ENCODE measurements around the gene C10orf90. TPM values are rescaled to one million over a fixed set of nuclear protein-coding genes. Genes with fewer than 3 reads are reported as not detected.

The C10orf90 gene
- total and polyA plus RNA-seq, 8 donors = 0.32 to 0.64 (median 0.47) TPM; not detected in 5

DNA sequence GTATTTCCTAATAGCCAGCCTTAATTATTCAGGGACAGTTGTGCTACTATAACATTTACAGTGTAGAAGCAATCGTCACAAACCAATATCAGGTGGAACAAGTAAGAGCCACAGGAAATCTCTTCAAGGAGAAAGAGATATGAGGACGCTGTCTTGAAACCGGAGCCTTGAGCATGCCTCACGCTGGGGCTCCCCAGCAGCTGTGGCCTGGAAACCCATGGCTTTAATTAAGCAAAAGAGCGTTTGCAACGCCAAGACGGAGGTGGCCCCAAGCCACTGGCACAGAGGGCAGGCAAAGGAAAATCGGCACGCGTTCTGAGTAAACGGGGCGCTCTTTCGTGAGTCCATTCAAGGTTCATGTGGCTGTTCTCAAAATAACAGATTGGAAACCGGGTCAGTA lies 84.4 kb downstream of the C10orf90 start:
- Histone ChIP-seq H3K27ac (no peak overlapping the region), H3K36me3 (no peaks in the 10 kb centered on the region), H3K4me3 (no peak overlapping the region), H3K4me1 (peaks cover 4 to 20% (median 15%) of the 10 kb centered on the region in 3 donors), H3K27me3 (no peaks in the 10 kb centered on the region), H3K9me3 (no peaks in the 10 kb centered on the region)
- intact Hi-C loops (cut with DNase I) = no loop called here
- whole genome bisulfite sequencing, 2 donors = 82 to 87% methylated on average over 14 of the region's 14 CpGs
- no peak for DNase-seq
- TF ChIP-seq, protein P1, sequence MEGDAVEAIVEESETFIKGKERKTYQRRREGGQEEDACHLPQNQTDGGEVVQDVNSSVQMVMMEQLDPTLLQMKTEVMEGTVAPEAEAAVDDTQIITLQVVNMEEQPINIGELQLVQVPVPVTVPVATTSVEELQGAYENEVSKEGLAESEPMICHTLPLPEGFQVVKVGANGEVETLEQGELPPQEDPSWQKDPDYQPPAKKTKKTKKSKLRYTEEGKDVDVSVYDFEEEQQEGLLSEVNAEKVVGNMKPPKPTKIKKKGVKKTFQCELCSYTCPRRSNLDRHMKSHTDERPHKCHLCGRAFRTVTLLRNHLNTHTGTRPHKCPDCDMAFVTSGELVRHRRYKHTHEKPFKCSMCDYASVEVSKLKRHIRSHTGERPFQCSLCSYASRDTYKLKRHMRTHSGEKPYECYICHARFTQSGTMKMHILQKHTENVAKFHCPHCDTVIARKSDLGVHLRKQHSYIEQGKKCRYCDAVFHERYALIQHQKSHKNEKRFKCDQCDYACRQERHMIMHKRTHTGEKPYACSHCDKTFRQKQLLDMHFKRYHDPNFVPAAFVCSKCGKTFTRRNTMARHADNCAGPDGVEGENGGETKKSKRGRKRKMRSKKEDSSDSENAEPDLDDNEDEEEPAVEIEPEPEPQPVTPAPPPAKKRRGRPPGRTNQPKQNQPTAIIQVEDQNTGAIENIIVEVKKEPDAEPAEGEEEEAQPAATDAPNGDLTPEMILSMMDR (IDR thresholded peaks at IDR 0.05) = no peak
- FAIRE-seq = no peak
- no peak for ATAC-seq

GRCh38 chr10:126585249-126586017 lies 85.1 kb downstream of the C10orf90 start:
- H3K4me1 ChIP-seq = peaks cover 4 to 20% (median 15%) of the 10 kb centered on the region in 3 donors
- ATAC-seq (no peak), DNase-seq (no peak), FAIRE-seq (no peak)
- no peaks in the 10 kb centered on the region for H3K9me3 ChIP-seq
- TF ChIP-seq, protein P1 (IDR thresholded peaks at IDR 0.05) = no peak
- no peaks in the 10 kb centered on the region for H3K27me3 ChIP-seq
- no peaks in the 10 kb centered on the region for H3K36me3 ChIP-seq
- intact Hi-C loops (cut with DNase I) = no loop called here
- no peak overlapping the region for H3K4me3 ChIP-seq
- WGBS, 2 donors = 90 to 92% methylated on average over 6 of the region's 6 CpGs
- H3K27ac ChIP-seq = no peak overlapping the region

DNA sequence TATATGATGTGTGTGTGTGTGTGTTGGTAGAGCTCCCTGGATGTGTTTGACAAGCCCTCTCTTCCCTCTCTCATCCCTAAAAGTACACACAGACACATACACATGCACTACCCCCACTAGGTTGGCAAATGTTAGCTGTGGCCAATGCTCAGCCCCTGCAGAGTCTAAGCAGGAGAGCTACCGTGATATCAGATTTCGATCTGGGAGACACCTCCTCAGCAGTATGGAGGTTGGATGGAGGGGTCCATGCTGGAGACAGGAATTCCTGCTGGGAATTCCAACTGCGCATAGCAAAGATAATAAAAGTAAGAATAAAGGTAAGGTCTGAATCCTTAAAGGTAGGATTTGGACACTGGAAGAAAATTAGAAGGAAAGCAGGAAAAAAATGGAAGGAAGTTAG lies 85.7 kb downstream of the C10orf90 start:
- no peak for FAIRE-seq
- DNase-seq = no peak
- H3K27ac ChIP-seq = no peak overlapping the region
- ATAC-seq = no peak
- TF ChIP-seq, protein P1 (IDR thresholded peaks at IDR 0.05) = no peak
- H3K4me3 ChIP-seq = no peak overlapping the region
- H3K36me3 ChIP-seq = no peaks in the 10 kb centered on the region
- 76 to 85% methylated on average over 3 of the region's 3 CpGs for WGBS, 2 donors
- intact Hi-C loops (cut with DNase I) = no loop called here
- no peaks in the 10 kb centered on the region for H3K9me3 ChIP-seq
- peaks cover 4 to 20% (median 15%) of the 10 kb centered on the region in 3 donors for H3K4me1 ChIP-seq
- H3K27me3 ChIP-seq = no peaks in the 10 kb centered on the region

DNA sequence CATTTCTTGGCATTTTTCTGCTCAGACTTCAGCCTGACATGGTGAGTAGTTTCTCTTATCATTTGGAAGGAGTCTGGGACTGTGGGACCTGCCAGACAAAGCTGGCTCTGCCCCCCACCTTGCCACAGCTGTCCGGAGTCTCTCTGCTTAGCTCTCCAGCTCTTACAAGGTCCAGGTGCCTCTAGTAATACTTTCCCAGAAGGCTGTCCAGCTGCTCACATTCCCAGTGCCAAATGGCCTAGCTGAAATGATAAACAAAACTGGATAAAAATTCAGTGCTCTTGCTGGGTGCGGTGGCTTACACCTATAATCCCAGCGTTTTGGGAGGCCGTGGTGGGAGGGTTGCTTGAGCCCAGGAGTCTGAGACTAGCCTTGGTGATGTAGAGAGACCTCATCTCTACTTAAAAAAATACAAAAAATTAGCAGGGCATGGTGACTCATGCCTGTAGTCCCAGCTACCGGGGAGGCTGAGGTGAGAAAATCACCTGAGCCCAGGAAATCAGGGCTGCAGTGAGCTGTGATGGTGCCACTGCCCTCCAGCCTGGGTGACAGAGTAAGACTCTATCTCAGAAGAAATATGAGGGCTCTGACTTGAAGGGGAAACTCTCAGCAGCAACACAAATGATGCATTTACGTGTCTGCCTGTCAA lies 86.8 kb downstream of the C10orf90 start:
- no peak for FAIRE-seq
- 35% methylated on average over 6 of the region's 6 CpGs for WGBS, 2 donors

More for the DNA sequence above, 86.8 kb downstream of the C10orf90 start:
- Histone ChIP-seq H3K4me1 (peaks cover 4 to 20% (median 15%) of the 10 kb centered on the region in 3 donors), H3K27me3 (no peaks in the 10 kb centered on the region), H3K9me3 (no peaks in the 10 kb centered on the region), H3K27ac (peak overlapping the region; percentile 56 to 80 (median 74)), H3K4me3 (no peak overlapping the region), H3K36me3 (no peaks in the 10 kb centered on the region)
- peak; percentile 96 to 98 (median 96) for ATAC-seq
- TF ChIP-seq, protein P1 (IDR thresholded peaks at IDR 0.05) = no peak
- DNase-seq = peak in 5 of 6 donors; percentile 83 to 90 (median 85)
- intact Hi-C loops (cut with DNase I) = no loop called here
